Muscle of leg (tissue), 11 donors: ENCODE results near the gene TTC21A. TPM values are rescaled to one million over a fixed set of nuclear protein-coding genes. Genes with fewer than 3 reads are reported as not detected.

Experiments used
- DNase-seq: peaks from one replicate; pipeline ENCODE4 v3.0.0; 2013
- H3K27ac ChIP-seq: one replicate; pipeline ENCODE4 v1.5.1; 2013; ENCODE audit warnings: mild to moderate bottlenecking, low read length, control low read depth
- H3K27me3 ChIP-seq: one replicate; pipeline ENCODE4 v1.6.1; 2013; ENCODE audit warnings: low read length; ENCODE audit not compliant: control insufficient read depth, insufficient read depth
- H3K36me3 ChIP-seq: one replicate; pipeline ENCODE4 v1.6.1; 2013; ENCODE audit warnings: low read length; ENCODE audit not compliant: control insufficient read depth, insufficient read depth
- H3K4me1 ChIP-seq: one replicate; pipeline ENCODE4 v1.6.1; 2013; ENCODE audit warnings: low read length; ENCODE audit not compliant: control insufficient read depth, insufficient read depth
- H3K4me3 ChIP-seq: one replicate; pipeline ENCODE4 v1.5.1; 2013; ENCODE audit warnings: low read length, control low read depth
- H3K9me3 ChIP-seq: replicated peaks from 2 replicates; pipeline ENCODE4 v1.6.1; 2013; ENCODE audit warnings: low read depth, low read length; ENCODE audit not compliant: control insufficient read depth
- WGBS: methylation state at CpG from one replicate; pipeline ENCODE4 v1.1.5; 2013; ENCODE audit warnings: missing lambda C conversion rate; ENCODE audit not compliant: insufficient coverage; 5-methylcytosine and 5-hydroxymethylcytosine counted together
- polyA plus RNA-seq, 8 donors: library from polyadenylated mRNA; unstranded; fragments of 120-200 nt; gene quantifications; one replicate each; pipeline versions ENCODE4 v1.2.1 to v1.2.3, GENCODE V29; 2013; ENCODE audit warnings: inconsistent platforms in 1 of 8, low replicate concordance in 1 of 8; ENCODE audit not compliant: insufficient read length in 8 of 8, insufficient read depth in 1 of 8
- total RNA-seq: library from RNA; stranded (reverse); fragments of 120-200 nt; gene quantifications from one replicate; pipeline ENCODE4 v1.2.4, GENCODE V29; 2013

The TTC21A gene
- total and polyA plus RNA-seq, 9 donors = 1.6 to 3.9 (median 3.1) TPM

- no peaks in the 10 kb centered on the region for H3K4me1 ChIP-seq
- DNase-seq = no peak
- H3K27ac ChIP-seq = no peak overlapping the region
- no peaks in the 10 kb centered on the region for H3K9me3 ChIP-seq
- H3K27me3 ChIP-seq = no peaks in the 10 kb centered on the region
- H3K36me3 ChIP-seq = peaks cover 2% of the 10 kb centered on the region
- H3K4me3 ChIP-seq = no peak overlapping the region
- 76% methylated on average over 4 of the region's 7 CpGs for WGBS
Measured at GRCh38 chr3:39127269-39127907, 19.9 kb downstream of the TTC21A start.

- Histone ChIP-seq H3K4me1 (no peaks in the 10 kb centered on the region), H3K27ac (no peak overlapping the region), H3K9me3 (no peaks in the 10 kb centered on the region), H3K4me3 (no peak overlapping the region), H3K27me3 (no peaks in the 10 kb centered on the region), H3K36me3 (peaks cover 2% of the 10 kb centered on the region)
- WGBS = no CpG with 5 or more reads among the region's 1 CpG
- DNase-seq = no peak
Measured at GRCh38 chr3:39127908-39128304, 20.4 kb downstream of the TTC21A start.

GRCh38 chr3:39128951-39129350, 21.5 kb downstream of the TTC21A start:
- Histone ChIP-seq H3K36me3 (peaks cover 2% of the 10 kb centered on the region), H3K4me1 (no peaks in the 10 kb centered on the region), H3K4me3 (no peak overlapping the region), H3K27ac (no peak overlapping the region), H3K27me3 (no peaks in the 10 kb centered on the region), H3K9me3 (no peaks in the 10 kb centered on the region)
- no peak for DNase-seq
- 97% methylated on average over 7 of the region's 7 CpGs for WGBS

GRCh38 chr3:39130026-39130425, 22.5 kb downstream of the TTC21A start:
- H3K4me3 ChIP-seq = no peak overlapping the region
- H3K4me1 ChIP-seq = no peaks in the 10 kb centered on the region
- no peaks in the 10 kb centered on the region for H3K27me3 ChIP-seq
- H3K27ac ChIP-seq = no peak overlapping the region
- H3K36me3 ChIP-seq = peaks cover 2% of the 10 kb centered on the region
- 72% methylated on average over 3 of the region's 6 CpGs for WGBS
- DNase-seq = no peak
- H3K9me3 ChIP-seq = no peaks in the 10 kb centered on the region

GRCh38 chr3:39130693-39131265, 23.3 kb downstream of the TTC21A start:
- Histone ChIP-seq H3K9me3 (no peaks in the 10 kb centered on the region), H3K36me3 (peaks cover 2% of the 10 kb centered on the region), H3K27me3 (no peaks in the 10 kb centered on the region), H3K4me3 (no peak overlapping the region), H3K27ac (no peak overlapping the region), H3K4me1 (no peaks in the 10 kb centered on the region)
- WGBS = 66% methylated on average over 2 of the region's 3 CpGs
- no peak for DNase-seq

GRCh38 chr3:39132096-39133092, 24.9 kb downstream of the TTC21A start:
- no peak overlapping the region for H3K27ac ChIP-seq
- H3K27me3 ChIP-seq = no peaks in the 10 kb centered on the region
- WGBS = 84% methylated on average over 7 of the region's 11 CpGs

GRCh38 chr3:39133093-39133490, 25.6 kb downstream of the TTC21A start:
- Histone ChIP-seq H3K9me3 (no peaks in the 10 kb centered on the region), H3K4me3 (no peak overlapping the region), H3K36me3 (peaks cover 4% of the 10 kb centered on the region), H3K4me1 (no peaks in the 10 kb centered on the region), H3K27me3 (no peaks in the 10 kb centered on the region), H3K27ac (no peak overlapping the region)
- WGBS = no CpG with 5 or more reads among the region's 1 CpG
- no peak for DNase-seq

More at GRCh38 chr3:39132096-39133092, 24.9 kb downstream of the TTC21A start:
- no peak overlapping the region for H3K4me3 ChIP-seq
- DNase-seq = no peak
- H3K9me3 ChIP-seq = no peaks in the 10 kb centered on the region
- H3K36me3 ChIP-seq = peaks cover 2% of the 10 kb centered on the region
- H3K4me1 ChIP-seq = no peaks in the 10 kb centered on the region

- Histone ChIP-seq H3K36me3 (peaks cover 8% of the 10 kb centered on the region), H3K4me3 (no peak overlapping the region), H3K4me1 (peaks cover 4% of the 10 kb centered on the region), H3K9me3 (no peaks in the 10 kb centered on the region), H3K27me3 (no peaks in the 10 kb centered on the region), H3K27ac (no peak overlapping the region)
- no peak for DNase-seq
- 71% methylated on average over 5 of the region's 6 CpGs for WGBS
Measured at GRCh38 chr3:39133822-39134221, 26.3 kb downstream of the TTC21A start.

GRCh38 chr3:39134305-39134704, 26.8 kb downstream of the TTC21A start:
- DNase-seq = no peak
- no peaks in the 10 kb centered on the region for H3K9me3 ChIP-seq
- H3K36me3 ChIP-seq = peaks cover 8% of the 10 kb centered on the region
- WGBS = 90% methylated on average over 5 of the region's 7 CpGs
- no peak overlapping the region for H3K4me3 ChIP-seq
- no peaks in the 10 kb centered on the region for H3K27me3 ChIP-seq
- H3K4me1 ChIP-seq = peaks cover 7% of the 10 kb centered on the region
- H3K27ac ChIP-seq = no peak overlapping the region

- Histone ChIP-seq H3K9me3 (no peaks in the 10 kb centered on the region), H3K27ac (no peak overlapping the region), H3K4me3 (no peak overlapping the region), H3K4me1 (peaks cover 11% of the 10 kb centered on the region), H3K36me3 (peaks cover 5% of the 10 kb centered on the region), H3K27me3 (no peaks in the 10 kb centered on the region)
- WGBS = 70% methylated on average over 5 of the region's 8 CpGs
- DNase-seq = no peak
Measured at GRCh38 chr3:39135170-39135805, 27.8 kb downstream of the TTC21A start.
